ENCODE results near the gene ALKAL2.

ALKAL2 gene

DNA sequence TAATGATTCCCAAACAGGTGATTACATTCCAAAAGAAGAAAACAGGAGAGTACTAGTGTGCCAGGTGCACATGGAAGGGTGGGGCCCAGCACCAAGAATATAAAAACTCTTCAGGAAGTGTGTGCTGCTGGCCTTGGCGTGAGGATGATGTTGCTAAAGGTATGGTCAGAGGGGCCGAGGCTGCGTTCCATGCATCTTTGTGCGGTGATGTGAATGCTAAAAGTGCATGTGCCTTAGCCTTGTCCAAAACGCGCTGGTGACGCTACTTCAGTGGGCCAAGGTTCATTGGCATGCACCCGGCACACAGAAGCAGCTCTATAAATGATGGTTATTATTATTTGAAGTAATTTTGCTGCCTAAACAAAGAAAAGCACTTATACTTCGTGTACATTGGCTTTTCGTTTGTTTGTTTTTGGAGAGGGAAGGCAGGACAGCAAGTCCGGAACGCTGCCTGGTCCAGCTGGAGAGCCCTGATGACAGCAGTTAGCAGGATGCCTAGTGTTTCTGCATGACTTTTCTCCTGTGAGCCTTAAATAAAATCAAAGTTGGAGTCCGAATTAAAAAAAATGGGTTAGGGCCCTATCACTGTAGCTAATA is 2.9 kb downstream of the ALKAL2 start:
- Histone ChIP-seq H3K4me1 (ENCODE audit: insufficient read depth, low read length, severe bottlenecking) (no peaks in the 10 kb centered on the region), H3K27ac (ENCODE audit: low read depth, low read length, poor library complexity, severe bottlenecking) (no peak overlapping the region), H3K4me2 (ENCODE audit: low read length) (no peak overlapping the region), H3K9ac (ENCODE audit: low read length) (no peak overlapping the region), H3K4me3 (ENCODE audit: low read depth, low read length, poor library complexity, severe bottlenecking) (no peak overlapping the region), H3K79me2 (ENCODE audit: insufficient read depth, low read length) (no peaks in the 10 kb centered on the region), H3F3A (ENCODE audit: insufficient read depth, low read length) (no peaks in the 10 kb centered on the region), H3K9me2 (ENCODE audit: low read depth, low read length) (no peaks in the 10 kb centered on the region), H3K9me3 (ENCODE audit: low read length) (no peaks in the 10 kb centered on the region), H2AFZ (ENCODE audit: low read length) (no peak overlapping the region), H4K20me1 (ENCODE audit: insufficient read depth, low read length) (no peaks in the 10 kb centered on the region), H3K27me3 (ENCODE audit: insufficient read depth, low read length) (no peaks in the 10 kb centered on the region), H3K36me3 (ENCODE audit: insufficient read depth, low read length) (peaks cover 25% of the 10 kb centered on the region)
- TF ChIP-seq CTCF (IDR thresholded peaks at IDR 0.05; ENCODE audit: low read length) (no peak), EZH2 (IDR thresholded peaks at IDR 0.05; ENCODE audit: borderline replicate concordance, low read length) (no peak)

DNA sequence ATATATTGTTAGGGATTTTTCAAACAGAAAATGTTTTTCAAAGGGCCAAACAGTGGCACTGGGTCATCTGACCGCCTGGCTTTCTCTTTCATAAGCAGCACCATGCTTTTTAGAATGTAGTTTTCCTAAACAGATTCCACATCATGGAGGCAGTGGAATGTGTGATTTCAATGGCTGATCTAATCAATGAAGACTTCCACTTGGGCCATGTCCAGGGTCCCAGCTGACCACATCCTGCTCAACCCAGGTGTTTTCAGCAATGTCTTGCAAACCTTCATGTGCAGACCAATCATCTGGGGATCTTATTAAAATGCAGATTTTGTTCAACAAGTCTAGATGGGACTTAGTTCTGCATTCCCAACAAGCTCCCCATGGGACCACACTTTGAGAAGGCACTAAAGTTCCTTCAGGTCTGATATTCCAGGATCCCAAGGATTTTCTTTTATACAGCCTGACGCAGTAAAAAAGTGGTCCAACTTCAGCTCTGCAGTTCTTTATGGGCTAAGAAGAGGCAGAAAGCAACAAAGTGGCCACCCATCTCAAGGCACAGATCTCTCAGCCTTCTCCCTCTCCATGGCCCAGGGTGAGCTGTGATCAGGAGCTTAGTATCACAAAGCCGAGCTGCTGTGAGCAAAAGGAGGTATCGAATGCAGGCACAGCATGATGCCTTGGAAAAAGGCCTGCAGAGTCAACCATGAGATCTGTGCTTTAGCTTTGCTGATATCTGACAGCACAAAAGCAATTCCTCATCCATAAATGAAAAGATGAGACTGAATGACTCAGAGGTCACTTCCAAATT is 3.7 kb downstream of the ALKAL2 start:
- peaks cover 33% of the 10 kb centered on the region for H3K36me3 ChIP-seq (ENCODE audit: insufficient read depth, low read length)
- TF ChIP-seq EZH2 (IDR thresholded peaks at IDR 0.05; ENCODE audit: borderline replicate concordance, low read length) (no peak), CTCF (IDR thresholded peaks at IDR 0.05; ENCODE audit: low read length) (no peak)

DNA sequence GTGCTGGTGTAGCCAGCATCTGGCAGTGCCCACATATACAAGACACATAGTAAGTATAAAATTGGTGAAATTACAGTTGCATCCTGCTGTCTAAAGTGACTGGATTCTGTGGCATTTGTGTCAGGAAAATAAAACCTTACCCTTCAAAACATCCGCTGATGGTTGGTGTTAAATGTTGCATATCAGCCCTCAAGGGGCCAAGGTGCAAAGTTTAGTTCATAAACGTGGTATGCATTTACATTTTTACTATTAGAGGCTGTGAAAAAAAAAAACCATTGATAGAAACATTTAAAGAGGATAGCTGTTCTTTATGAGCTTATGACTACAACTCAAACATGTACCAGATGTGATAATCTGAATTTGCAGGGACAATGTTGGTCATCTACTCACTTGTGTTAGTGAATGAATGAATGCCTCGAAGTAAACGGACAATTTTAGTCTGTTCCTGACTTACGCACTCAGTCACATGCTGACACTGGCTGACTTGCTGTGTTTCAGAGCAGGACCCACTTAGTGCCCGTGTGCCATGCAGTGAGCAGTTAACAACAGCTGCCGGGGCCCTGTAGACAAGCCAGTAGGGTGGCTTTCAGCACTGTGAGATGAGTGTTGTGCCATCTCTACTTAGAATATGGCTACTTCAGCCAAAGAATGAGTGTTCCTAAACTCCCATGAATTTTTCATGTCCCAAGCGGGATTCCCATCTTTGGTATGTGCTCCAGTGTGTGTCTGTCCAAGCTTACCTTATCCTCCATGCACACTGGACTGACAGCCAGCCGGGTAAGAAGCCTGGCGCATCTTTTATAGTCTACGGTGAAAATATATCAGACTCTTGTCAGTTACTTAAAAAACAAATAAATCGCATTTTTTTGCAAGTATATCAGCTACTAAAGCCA is 5.3 kb downstream of the ALKAL2 start:
- Histone ChIP-seq H3K9ac (ENCODE audit: low read length) (no peak overlapping the region), H3K27me3 (ENCODE audit: insufficient read depth, low read length) (no peaks in the 10 kb centered on the region), H3K4me2 (ENCODE audit: low read length) (no peak overlapping the region), H3F3A (ENCODE audit: insufficient read depth, low read length) (no peaks in the 10 kb centered on the region), H3K27ac (ENCODE audit: low read depth, low read length, poor library complexity, severe bottlenecking) (no peak overlapping the region), H3K79me2 (ENCODE audit: insufficient read depth, low read length) (no peaks in the 10 kb centered on the region), H3K9me3 (ENCODE audit: low read length) (no peaks in the 10 kb centered on the region), H2AFZ (ENCODE audit: low read length) (no peak overlapping the region), H4K20me1 (ENCODE audit: insufficient read depth, low read length) (no peaks in the 10 kb centered on the region), H3K36me3 (ENCODE audit: insufficient read depth, low read length) (peaks cover 49% of the 10 kb centered on the region), H3K9me2 (ENCODE audit: low read depth, low read length) (no peaks in the 10 kb centered on the region), H3K4me1 (ENCODE audit: insufficient read depth, low read length, severe bottlenecking) (no peaks in the 10 kb centered on the region), H3K4me3 (ENCODE audit: low read depth, low read length, poor library complexity, severe bottlenecking) (no peak overlapping the region)
- TF ChIP-seq CTCF (IDR thresholded peaks at IDR 0.05; ENCODE audit: low read length) = no peak

More for the DNA sequence above, 3.7 kb downstream of the ALKAL2 start:
- no peak overlapping the region for H3K4me3 ChIP-seq (ENCODE audit: low read depth, low read length, poor library complexity, severe bottlenecking)
- H3K79me2 ChIP-seq (ENCODE audit: insufficient read depth, low read length) = no peaks in the 10 kb centered on the region
- H4K20me1 ChIP-seq (ENCODE audit: insufficient read depth, low read length) = no peaks in the 10 kb centered on the region
- H2AFZ ChIP-seq (ENCODE audit: low read length) = no peak overlapping the region
- H3K9me2 ChIP-seq (ENCODE audit: low read depth, low read length) = no peaks in the 10 kb centered on the region
- H3K4me2 ChIP-seq (ENCODE audit: low read length) = no peak overlapping the region
- no peak overlapping the region for H3K9ac ChIP-seq (ENCODE audit: low read length)
- H3K9me3 ChIP-seq (ENCODE audit: low read length) = no peaks in the 10 kb centered on the region
- no peaks in the 10 kb centered on the region for H3K27me3 ChIP-seq (ENCODE audit: insufficient read depth, low read length)
- no peak overlapping the region for H3K27ac ChIP-seq (ENCODE audit: low read depth, low read length, poor library complexity, severe bottlenecking)
- no peaks in the 10 kb centered on the region for H3K4me1 ChIP-seq (ENCODE audit: insufficient read depth, low read length, severe bottlenecking)
- H3F3A ChIP-seq (ENCODE audit: insufficient read depth, low read length) = no peaks in the 10 kb centered on the region

All from OCI-LY1 (cell line).